WTC11 (cell line): ENCODE data around the gene FBXO2. TPM values are rescaled to one million over a fixed set of nuclear protein-coding genes. Genes with fewer than 3 reads are reported as not detected.

ENCODE experiments used
- ATAC-seq: fragments of 200-7000 bp; cut with Tn5 transposase; 2 replicates; pipeline ENCODE4 v1.10.0; 2021; ENCODE audit warnings: mild to moderate bottlenecking, moderate library complexity
- CTCF ChIA-PET: fragments of 300-600 bp; sonication (Branson Sonifier 250); formaldehyde crosslinking; loops from one replicate; lab custom pipeline; 2021; ENCODE audit warnings: antibody characterized with exemption; lab: Charles Lee
- POLR2A ChIA-PET: fragments of 350-600 bp; sonication (Branson Sonifier 250); formaldehyde crosslinking; loops from one replicate; lab custom pipeline; 2021; ENCODE audit warnings: antibody characterized with exemption; lab: Charles Lee
- DNase-seq: peaks from one replicate; pipeline ENCODE4 v3.0.0; 2021; ENCODE audit warnings: low spot score
- H3K27ac Mint-ChIP-seq: 2 replicates; pipeline ENCODE4 v1.8.0; 2021; ENCODE audit warnings: mixed read lengths
- H3K27me3 Mint-ChIP-seq: 2 replicates; pipeline ENCODE4 v1.8.0; 2021; ENCODE audit warnings: low read depth, mild to moderate bottlenecking, moderate library complexity, mixed read lengths
- H3K36me3 Mint-ChIP-seq: 2 replicates; pipeline ENCODE4 v1.8.0; 2021; ENCODE audit warnings: mixed read lengths
- H3K4me1 Mint-ChIP-seq: 2 replicates; pipeline ENCODE4 v1.8.0; 2022; ENCODE audit warnings: mixed read lengths
- H3K4me3 Mint-ChIP-seq: 2 replicates; pipeline ENCODE4 v1.8.0; 2021; ENCODE audit warnings: mild to moderate bottlenecking, moderate library complexity, mixed read lengths
- H3K9me3 Mint-ChIP-seq: 2 replicates; pipeline ENCODE4 v1.8.0; 2021; ENCODE audit warnings: mixed read lengths
- ATF1 ChIP-seq: sonication (generic); formaldehyde crosslinking; IDR thresholded peaks from 2 replicates; pipeline ENCODE4 v1.8.1; 2023; ENCODE audit warnings: mild to moderate bottlenecking, moderate library complexity, missing genetic modification reagents
- CBFB ChIP-seq: sonication (generic); formaldehyde crosslinking; IDR thresholded peaks from 2 replicates; pipeline ENCODE4 v1.8.1; 2022; ENCODE audit warnings: mild to moderate bottlenecking, low read depth, missing genetic modification reagents
- ETV6 ChIP-seq: sonication (generic); formaldehyde crosslinking; IDR thresholded peaks from 2 replicates; pipeline ENCODE4 v1.8.1; 2022; ENCODE audit warnings: mild to moderate bottlenecking, missing genetic modification reagents
- FOXP1 ChIP-seq: sonication (generic); formaldehyde crosslinking; IDR thresholded peaks from 2 replicates; pipeline ENCODE4 v1.8.0; 2022; ENCODE audit warnings: missing genetic modification reagents, mild to moderate bottlenecking, moderate library complexity, borderline replicate concordance
- GTF2I ChIP-seq: fragments of 250-450 bp; sonication (Bioruptor Pico); conservative IDR thresholded peaks from 2 replicates; pipeline ENCODE4 v1.4.0; 2021; ENCODE audit warnings: mild to moderate bottlenecking
- KAT7 ChIP-seq: sonication (generic); formaldehyde crosslinking; IDR thresholded peaks from 2 replicates; pipeline ENCODE4 v1.8.1; 2023; ENCODE audit warnings: missing genetic modification reagents, mild to moderate bottlenecking, borderline replicate concordance
- MXD4 ChIP-seq: fragments of 250-450 bp; sonication (Bioruptor Pico); IDR thresholded peaks from 2 replicates; pipeline ENCODE4 v1.8.0; 2021; ENCODE audit warnings: mild to moderate bottlenecking, moderate library complexity, borderline replicate concordance
- OVOL2 ChIP-seq: fragments of 250-450 bp; sonication (Bioruptor Pico); IDR thresholded peaks from 2 replicates; pipeline ENCODE4 v1.9.0; 2021; ENCODE audit warnings: mild to moderate bottlenecking, borderline replicate concordance
- PREB ChIP-seq: sonication (generic); formaldehyde crosslinking; IDR thresholded peaks from 2 replicates; pipeline ENCODE4 v1.8.1; 2022; ENCODE audit warnings: mild to moderate bottlenecking, missing genetic modification reagents, moderate library complexity, borderline replicate concordance
- SOX15 ChIP-seq: fragments of 250-450 bp; sonication (Bioruptor Pico); IDR thresholded peaks from 2 replicates; pipeline ENCODE4 v1.9.0; 2021; ENCODE audit warnings: mild to moderate bottlenecking
- SP1 ChIP-seq: sonication (generic); formaldehyde crosslinking; conservative IDR thresholded peaks from 2 replicates; pipeline ENCODE4 v1.8.1; 2022; ENCODE audit warnings: missing genetic modification reagents
- STAT6 ChIP-seq: sonication (generic); formaldehyde crosslinking; conservative IDR thresholded peaks from 2 replicates; pipeline ENCODE4 v1.8.1; 2023; ENCODE audit warnings: mild to moderate bottlenecking, low read depth, missing genetic modification reagents, moderate library complexity
- ZNF219 ChIP-seq: sonication (generic); formaldehyde crosslinking; IDR thresholded peaks from 2 replicates; pipeline ENCODE4 v1.8.0; 2023; ENCODE audit warnings: missing genetic modification reagents, mild to moderate bottlenecking, borderline replicate concordance
- ZNF416 ChIP-seq: fragments of 250-450 bp; sonication (Bioruptor Pico); IDR thresholded peaks from 2 replicates; pipeline ENCODE4 v1.9.0; 2021; ENCODE audit warnings: mild to moderate bottlenecking, inconsistent platforms
- ZNF423 ChIP-seq: fragments of 250-450 bp; sonication (Bioruptor Pico); IDR thresholded peaks from 2 replicates; pipeline ENCODE4 v2.1.2; 2022; ENCODE audit warnings: mild to moderate bottlenecking, moderate library complexity
- ZNF425 ChIP-seq: fragments of 250-450 bp; sonication (Bioruptor Pico); conservative IDR thresholded peaks from 2 replicates; pipeline ENCODE4 v1.9.0; 2021; ENCODE audit warnings: mild to moderate bottlenecking
- ZNF532 ChIP-seq: fragments of 250-450 bp; sonication (Bioruptor Pico); IDR thresholded peaks from 2 replicates; pipeline ENCODE4 v1.9.0; 2021; ENCODE audit warnings: mild to moderate bottlenecking, borderline replicate concordance
- total RNA-seq: library from RNA; stranded (reverse); gene quantifications from 3 replicates; pipeline ENCODE4 v1.2.3, GENCODE V29; 2021
- TF ChIP-seq, protein P1 (sequence below): sonication (generic); formaldehyde crosslinking; IDR thresholded peaks from 2 replicates; pipeline ENCODE4 v1.8.0; 2023; ENCODE audit warnings: missing genetic modification reagents, mild to moderate bottlenecking, borderline replicate concordance
- TF ChIP-seq, protein P2 (sequence below): sonication (generic); formaldehyde crosslinking; IDR thresholded peaks from 2 replicates; pipeline ENCODE4 v1.8.0; 2023; ENCODE audit warnings: missing genetic modification reagents
- TF ChIP-seq, protein P3 (sequence below): sonication (generic); formaldehyde crosslinking; conservative IDR thresholded peaks from 2 replicates; pipeline ENCODE4 v1.8.1; 2022; ENCODE audit warnings: mild to moderate bottlenecking, missing genetic modification reagents

FBXO2 gene
- total RNA-seq, 1 experiment from 2014 or later: 58.2 TPM

GRCh38 chr1:11659748-11660147 lies 5.5 kb upstream of the FBXO2 start:
- CTCF ChIA-PET: interaction anchor here (1.1 kb wide), 1 partner anchor 60 kb away, joined by 3 read pairs; no protein-coding TSS in a partner anchor
- POLR2A ChIA-PET: no interaction called here
- TF ChIP-seq, protein P1, sequence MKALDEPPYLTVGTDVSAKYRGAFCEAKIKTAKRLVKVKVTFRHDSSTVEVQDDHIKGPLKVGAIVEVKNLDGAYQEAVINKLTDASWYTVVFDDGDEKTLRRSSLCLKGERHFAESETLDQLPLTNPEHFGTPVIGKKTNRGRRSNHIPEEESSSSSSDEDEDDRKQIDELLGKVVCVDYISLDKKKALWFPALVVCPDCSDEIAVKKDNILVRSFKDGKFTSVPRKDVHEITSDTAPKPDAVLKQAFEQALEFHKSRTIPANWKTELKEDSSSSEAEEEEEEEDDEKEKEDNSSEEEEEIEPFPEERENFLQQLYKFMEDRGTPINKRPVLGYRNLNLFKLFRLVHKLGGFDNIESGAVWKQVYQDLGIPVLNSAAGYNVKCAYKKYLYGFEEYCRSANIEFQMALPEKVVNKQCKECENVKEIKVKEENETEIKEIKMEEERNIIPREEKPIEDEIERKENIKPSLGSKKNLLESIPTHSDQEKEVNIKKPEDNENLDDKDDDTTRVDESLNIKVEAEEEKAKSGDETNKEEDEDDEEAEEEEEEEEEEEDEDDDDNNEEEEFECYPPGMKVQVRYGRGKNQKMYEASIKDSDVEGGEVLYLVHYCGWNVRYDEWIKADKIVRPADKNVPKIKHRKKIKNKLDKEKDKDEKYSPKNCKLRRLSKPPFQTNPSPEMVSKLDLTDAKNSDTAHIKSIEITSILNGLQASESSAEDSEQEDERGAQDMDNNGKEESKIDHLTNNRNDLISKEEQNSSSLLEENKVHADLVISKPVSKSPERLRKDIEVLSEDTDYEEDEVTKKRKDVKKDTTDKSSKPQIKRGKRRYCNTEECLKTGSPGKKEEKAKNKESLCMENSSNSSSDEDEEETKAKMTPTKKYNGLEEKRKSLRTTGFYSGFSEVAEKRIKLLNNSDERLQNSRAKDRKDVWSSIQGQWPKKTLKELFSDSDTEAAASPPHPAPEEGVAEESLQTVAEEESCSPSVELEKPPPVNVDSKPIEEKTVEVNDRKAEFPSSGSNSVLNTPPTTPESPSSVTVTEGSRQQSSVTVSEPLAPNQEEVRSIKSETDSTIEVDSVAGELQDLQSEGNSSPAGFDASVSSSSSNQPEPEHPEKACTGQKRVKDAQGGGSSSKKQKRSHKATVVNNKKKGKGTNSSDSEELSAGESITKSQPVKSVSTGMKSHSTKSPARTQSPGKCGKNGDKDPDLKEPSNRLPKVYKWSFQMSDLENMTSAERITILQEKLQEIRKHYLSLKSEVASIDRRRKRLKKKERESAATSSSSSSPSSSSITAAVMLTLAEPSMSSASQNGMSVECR (CRISPR knock-in tag): no peak
- TF ChIP-seq FOXP1 (CRISPR knock-in tag) (no peak), SOX15 (CRISPR knock-in tag) (no peak), GTF2I (no peak), SP1 (CRISPR knock-in tag) (no peak), ATF1 (CRISPR knock-in tag) (no peak), ZNF423 (CRISPR knock-in tag) (no peak), CBFB (CRISPR knock-in tag) (no peak), MXD4 (CRISPR knock-in tag) (no peak), PREB (CRISPR knock-in tag) (no peak), KAT7 (CRISPR knock-in tag) (no peak), OVOL2 (CRISPR knock-in tag) (no peak), ETV6 (CRISPR knock-in tag) (no peak), STAT6 (no peak), ZNF532 (CRISPR knock-in tag) (no peak), ZNF425 (CRISPR knock-in tag) (no peak), ZNF416 (CRISPR knock-in tag) (no peak), ZNF219 (no peak)
- TF ChIP-seq, protein P2, sequence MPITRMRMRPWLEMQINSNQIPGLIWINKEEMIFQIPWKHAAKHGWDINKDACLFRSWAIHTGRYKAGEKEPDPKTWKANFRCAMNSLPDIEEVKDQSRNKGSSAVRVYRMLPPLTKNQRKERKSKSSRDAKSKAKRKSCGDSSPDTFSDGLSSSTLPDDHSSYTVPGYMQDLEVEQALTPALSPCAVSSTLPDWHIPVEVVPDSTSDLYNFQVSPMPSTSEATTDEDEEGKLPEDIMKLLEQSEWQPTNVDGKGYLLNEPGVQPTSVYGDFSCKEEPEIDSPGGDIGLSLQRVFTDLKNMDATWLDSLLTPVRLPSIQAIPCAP: no peak
- TF ChIP-seq, protein P3, sequence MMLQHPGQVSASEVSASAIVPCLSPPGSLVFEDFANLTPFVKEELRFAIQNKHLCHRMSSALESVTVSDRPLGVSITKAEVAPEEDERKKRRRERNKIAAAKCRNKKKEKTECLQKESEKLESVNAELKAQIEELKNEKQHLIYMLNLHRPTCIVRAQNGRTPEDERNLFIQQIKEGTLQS (CRISPR knock-in tag): no peak
- TF ChIP-seq, all 79 proteins: peak for 0

More at GRCh38 chr1:11659748-11660147, 5.5 kb upstream of the FBXO2 start:
- H3K9me3 Mint-ChIP-seq: no peaks in the 10 kb centered on the region
- H3K27ac Mint-ChIP-seq: no peak overlapping the region
- DNase-seq: no peak
- no peaks in the 10 kb centered on the region; the same call in 1 of the 2 replicates for H3K27me3 Mint-ChIP-seq
- no peak for ATAC-seq
- peaks cover 9% of the 10 kb centered on the region for H3K4me1 Mint-ChIP-seq
- no peak overlapping the region for H3K4me3 Mint-ChIP-seq
- peaks cover 51% of the 10 kb centered on the region for H3K36me3 Mint-ChIP-seq
